ENCODE results near the gene WARS2. TPM values are rescaled to one million over a fixed set of nuclear protein-coding genes. Genes with fewer than 3 reads are reported as not detected.
A peak's percentile ranks its signal among the peaks of the same experiment; 100 is the strongest.

WARS2 gene
- total and polyA plus RNA-seq, 2 of the 8 experiments (the other 6 are each of a cell fraction or from before 2014, with no cell fraction given): 4.3 to 12.9 TPM

- TF ChIP-seq RNF2 (IDR thresholded peaks at IDR 0.05; ENCODE audit: borderline replicate concordance, low read depth, low read length, missing control alignments, poor library complexity, severe bottlenecking) (peak; percentile 67), SIRT6 (IDR thresholded peaks at IDR 0.05; ENCODE audit: low read length) (no peak), TAF1 (IDR thresholded peaks at IDR 0.05; ENCODE audit: low read depth, low read length) (no peak), TBP (IDR thresholded peaks at IDR 0.05; ENCODE audit: low read depth, low read length) (no peak), CBX5 (IDR thresholded peaks at IDR 0.05; ENCODE audit: low read depth, low read length) (no peak), POU5F1 (IDR thresholded peaks at IDR 0.05; ENCODE audit: low read depth, low read length) (no peak), RXRA (IDR thresholded peaks at IDR 0.05; ENCODE audit: insufficient read depth, low read depth, low read length) (no peak), CREB1 (IDR thresholded peaks at IDR 0.05) (no peak), ASH2L (IDR thresholded peaks at IDR 0.05; ENCODE audit: low read length) (no peak)
- TF ChIP-seq, protein P1, sequence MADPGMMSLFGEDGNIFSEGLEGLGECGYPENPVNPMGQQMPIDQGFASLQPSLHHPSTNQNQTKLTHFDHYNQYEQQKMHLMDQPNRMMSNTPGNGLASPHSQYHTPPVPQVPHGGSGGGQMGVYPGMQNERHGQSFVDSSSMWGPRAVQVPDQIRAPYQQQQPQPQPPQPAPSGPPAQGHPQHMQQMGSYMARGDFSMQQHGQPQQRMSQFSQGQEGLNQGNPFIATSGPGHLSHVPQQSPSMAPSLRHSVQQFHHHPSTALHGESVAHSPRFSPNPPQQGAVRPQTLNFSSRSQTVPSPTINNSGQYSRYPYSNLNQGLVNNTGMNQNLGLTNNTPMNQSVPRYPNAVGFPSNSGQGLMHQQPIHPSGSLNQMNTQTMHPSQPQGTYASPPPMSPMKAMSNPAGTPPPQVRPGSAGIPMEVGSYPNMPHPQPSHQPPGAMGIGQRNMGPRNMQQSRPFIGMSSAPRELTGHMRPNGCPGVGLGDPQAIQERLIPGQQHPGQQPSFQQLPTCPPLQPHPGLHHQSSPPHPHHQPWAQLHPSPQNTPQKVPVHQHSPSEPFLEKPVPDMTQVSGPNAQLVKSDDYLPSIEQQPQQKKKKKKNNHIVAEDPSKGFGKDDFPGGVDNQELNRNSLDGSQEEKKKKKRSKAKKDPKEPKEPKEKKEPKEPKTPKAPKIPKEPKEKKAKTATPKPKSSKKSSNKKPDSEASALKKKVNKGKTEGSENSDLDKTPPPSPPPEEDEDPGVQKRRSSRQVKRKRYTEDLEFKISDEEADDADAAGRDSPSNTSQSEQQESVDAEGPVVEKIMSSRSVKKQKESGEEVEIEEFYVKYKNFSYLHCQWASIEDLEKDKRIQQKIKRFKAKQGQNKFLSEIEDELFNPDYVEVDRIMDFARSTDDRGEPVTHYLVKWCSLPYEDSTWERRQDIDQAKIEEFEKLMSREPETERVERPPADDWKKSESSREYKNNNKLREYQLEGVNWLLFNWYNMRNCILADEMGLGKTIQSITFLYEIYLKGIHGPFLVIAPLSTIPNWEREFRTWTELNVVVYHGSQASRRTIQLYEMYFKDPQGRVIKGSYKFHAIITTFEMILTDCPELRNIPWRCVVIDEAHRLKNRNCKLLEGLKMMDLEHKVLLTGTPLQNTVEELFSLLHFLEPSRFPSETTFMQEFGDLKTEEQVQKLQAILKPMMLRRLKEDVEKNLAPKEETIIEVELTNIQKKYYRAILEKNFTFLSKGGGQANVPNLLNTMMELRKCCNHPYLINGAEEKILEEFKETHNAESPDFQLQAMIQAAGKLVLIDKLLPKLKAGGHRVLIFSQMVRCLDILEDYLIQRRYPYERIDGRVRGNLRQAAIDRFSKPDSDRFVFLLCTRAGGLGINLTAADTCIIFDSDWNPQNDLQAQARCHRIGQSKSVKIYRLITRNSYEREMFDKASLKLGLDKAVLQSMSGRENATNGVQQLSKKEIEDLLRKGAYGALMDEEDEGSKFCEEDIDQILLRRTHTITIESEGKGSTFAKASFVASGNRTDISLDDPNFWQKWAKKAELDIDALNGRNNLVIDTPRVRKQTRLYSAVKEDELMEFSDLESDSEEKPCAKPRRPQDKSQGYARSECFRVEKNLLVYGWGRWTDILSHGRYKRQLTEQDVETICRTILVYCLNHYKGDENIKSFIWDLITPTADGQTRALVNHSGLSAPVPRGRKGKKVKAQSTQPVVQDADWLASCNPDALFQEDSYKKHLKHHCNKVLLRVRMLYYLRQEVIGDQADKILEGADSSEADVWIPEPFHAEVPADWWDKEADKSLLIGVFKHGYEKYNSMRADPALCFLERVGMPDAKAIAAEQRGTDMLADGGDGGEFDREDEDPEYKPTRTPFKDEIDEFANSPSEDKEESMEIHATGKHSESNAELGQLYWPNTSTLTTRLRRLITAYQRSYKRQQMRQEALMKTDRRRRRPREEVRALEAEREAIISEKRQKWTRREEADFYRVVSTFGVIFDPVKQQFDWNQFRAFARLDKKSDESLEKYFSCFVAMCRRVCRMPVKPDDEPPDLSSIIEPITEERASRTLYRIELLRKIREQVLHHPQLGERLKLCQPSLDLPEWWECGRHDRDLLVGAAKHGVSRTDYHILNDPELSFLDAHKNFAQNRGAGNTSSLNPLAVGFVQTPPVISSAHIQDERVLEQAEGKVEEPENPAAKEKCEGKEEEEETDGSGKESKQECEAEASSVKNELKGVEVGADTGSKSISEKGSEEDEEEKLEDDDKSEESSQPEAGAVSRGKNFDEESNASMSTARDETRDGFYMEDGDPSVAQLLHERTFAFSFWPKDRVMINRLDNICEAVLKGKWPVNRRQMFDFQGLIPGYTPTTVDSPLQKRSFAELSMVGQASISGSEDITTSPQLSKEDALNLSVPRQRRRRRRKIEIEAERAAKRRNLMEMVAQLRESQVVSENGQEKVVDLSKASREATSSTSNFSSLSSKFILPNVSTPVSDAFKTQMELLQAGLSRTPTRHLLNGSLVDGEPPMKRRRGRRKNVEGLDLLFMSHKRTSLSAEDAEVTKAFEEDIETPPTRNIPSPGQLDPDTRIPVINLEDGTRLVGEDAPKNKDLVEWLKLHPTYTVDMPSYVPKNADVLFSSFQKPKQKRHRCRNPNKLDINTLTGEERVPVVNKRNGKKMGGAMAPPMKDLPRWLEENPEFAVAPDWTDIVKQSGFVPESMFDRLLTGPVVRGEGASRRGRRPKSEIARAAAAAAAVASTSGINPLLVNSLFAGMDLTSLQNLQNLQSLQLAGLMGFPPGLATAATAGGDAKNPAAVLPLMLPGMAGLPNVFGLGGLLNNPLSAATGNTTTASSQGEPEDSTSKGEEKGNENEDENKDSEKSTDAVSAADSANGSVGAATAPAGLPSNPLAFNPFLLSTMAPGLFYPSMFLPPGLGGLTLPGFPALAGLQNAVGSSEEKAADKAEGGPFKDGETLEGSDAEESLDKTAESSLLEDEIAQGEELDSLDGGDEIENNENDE (IDR thresholded peaks at IDR 0.05; ENCODE audit: insufficient replicate concordance, low read length): no peak
These were observed 155.5 kb downstream of the WARS2 start (continued) for GRCh38 chr1:118984722-118985639.

Data from H1 (cell line).